ENCODE results near the gene SMIM44.

The SMIM44 gene

DNA sequence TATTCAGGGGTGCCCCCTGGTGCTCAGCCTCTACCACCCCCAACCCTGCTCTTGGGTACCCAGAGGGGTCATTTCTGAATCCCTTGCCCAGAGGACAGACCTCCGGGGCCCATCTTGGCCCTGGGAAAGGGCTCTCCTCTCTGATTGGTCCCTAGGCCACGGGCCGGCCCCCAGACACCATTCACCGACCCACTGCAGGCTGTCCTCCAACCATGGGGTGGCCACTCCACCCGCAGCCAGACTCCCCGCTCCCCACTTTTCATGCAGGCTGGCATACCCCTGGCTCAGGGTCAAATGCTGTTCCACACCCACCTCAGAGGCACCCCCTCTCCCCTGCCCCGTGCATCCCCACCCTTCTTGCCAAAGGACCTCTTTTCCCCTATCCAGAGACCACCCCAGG, 17.7 kb downstream of the SMIM44 start:
- in situ Hi-C loops (cut with MboI; ENCODE audit: low pct_unique_long_range_greater_than_20kb, low sequenced_read_pairs, unreplicated experiment), result no loop called here
- TF ChIP-seq, protein P1, sequence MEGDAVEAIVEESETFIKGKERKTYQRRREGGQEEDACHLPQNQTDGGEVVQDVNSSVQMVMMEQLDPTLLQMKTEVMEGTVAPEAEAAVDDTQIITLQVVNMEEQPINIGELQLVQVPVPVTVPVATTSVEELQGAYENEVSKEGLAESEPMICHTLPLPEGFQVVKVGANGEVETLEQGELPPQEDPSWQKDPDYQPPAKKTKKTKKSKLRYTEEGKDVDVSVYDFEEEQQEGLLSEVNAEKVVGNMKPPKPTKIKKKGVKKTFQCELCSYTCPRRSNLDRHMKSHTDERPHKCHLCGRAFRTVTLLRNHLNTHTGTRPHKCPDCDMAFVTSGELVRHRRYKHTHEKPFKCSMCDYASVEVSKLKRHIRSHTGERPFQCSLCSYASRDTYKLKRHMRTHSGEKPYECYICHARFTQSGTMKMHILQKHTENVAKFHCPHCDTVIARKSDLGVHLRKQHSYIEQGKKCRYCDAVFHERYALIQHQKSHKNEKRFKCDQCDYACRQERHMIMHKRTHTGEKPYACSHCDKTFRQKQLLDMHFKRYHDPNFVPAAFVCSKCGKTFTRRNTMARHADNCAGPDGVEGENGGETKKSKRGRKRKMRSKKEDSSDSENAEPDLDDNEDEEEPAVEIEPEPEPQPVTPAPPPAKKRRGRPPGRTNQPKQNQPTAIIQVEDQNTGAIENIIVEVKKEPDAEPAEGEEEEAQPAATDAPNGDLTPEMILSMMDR (IDR thresholded peaks at IDR 0.05; ENCODE audit: extremely low read depth, insufficient read depth, missing control alignments), result no peak
- DNase-seq (ENCODE audit: low spot score), result no peak

DNA sequence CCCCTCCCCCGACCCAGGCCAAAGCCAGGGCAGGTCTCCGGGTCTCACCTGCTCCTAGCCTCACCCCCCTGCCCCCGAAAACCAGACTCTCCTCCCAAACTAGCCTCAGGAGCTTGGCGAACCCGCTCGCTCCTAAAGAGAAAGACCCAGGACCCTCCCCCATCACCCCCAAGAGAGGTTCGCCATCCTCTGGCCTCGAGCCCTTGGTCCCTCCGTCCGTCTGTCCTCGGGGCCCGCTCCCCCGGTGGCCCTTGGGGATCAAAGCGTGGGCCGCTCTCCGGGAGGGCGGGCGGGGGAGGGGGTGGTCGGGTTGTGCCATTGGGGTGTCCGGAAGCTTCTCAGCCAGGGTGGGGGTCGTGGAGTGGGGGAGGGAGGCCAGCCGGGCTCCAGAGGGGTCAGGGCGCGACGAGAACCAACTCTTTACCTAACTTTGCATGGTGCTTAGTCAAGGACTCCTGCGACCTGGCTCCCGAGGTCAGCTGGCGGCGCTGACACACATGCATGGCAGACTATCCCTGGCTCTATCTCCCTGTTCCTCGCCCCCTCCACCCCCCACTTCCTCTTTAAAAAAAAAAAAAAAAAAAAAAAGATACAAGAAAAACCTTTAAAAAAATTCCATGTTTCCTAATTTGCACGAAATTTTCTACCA, 18.5 kb downstream of the SMIM44 start:
- no peak for DNase-seq (ENCODE audit: low spot score)
- in situ Hi-C loops (cut with MboI; ENCODE audit: low pct_unique_long_range_greater_than_20kb, low sequenced_read_pairs, unreplicated experiment), result no loop called here
- TF ChIP-seq, protein P1 (IDR thresholded peaks at IDR 0.05; ENCODE audit: extremely low read depth, insufficient read depth, missing control alignments), result no peak

DNA sequence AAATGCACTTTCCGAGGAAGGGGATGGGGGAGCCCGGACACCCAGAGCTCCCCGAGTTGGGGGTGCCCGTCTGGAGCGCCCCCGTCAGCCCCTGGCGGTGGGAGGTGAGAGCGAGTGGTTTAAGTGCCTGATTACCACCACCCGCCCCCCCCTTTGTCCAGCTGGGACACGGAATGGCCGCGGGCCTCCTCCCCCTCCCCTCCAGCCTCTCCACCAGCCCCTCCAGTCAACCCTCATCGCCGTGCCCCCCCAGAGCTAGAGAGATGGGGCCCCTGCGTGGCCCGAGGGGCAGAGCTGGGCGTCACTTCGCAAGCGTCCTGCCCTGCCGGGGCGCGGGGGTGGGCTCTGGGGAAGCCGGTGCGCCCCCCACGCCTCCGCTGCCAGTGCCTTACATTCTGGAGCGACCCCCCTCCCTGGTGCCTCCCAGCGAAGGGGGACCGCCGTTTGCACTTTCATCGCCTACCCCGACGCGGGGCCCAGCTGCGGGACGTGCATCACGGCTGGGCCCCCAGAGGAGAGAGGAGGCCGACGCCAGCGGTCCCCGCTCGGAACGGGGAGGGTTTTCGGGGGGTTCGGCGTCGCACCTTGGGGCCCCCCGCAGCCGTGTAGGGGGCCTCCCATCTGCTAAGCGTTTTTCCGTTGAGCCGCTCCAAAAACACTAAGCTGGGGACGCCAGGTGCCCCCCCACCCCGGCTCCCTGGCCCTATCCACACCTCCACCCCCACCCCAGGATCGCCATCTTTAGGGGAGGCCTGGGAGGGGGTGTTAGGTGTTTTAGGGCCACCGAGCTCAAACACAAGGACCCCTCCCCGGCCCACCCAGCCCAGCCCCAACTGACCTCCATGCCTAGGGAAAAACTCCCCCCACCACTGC, 19.3 kb downstream of the SMIM44 start:
- in situ Hi-C loops (cut with MboI; ENCODE audit: low pct_unique_long_range_greater_than_20kb, low sequenced_read_pairs, unreplicated experiment), result no loop called here
- TF ChIP-seq, protein P1 (IDR thresholded peaks at IDR 0.05; ENCODE audit: extremely low read depth, insufficient read depth, missing control alignments), result no peak
- DNase-seq (ENCODE audit: low spot score), result no peak

DNA sequence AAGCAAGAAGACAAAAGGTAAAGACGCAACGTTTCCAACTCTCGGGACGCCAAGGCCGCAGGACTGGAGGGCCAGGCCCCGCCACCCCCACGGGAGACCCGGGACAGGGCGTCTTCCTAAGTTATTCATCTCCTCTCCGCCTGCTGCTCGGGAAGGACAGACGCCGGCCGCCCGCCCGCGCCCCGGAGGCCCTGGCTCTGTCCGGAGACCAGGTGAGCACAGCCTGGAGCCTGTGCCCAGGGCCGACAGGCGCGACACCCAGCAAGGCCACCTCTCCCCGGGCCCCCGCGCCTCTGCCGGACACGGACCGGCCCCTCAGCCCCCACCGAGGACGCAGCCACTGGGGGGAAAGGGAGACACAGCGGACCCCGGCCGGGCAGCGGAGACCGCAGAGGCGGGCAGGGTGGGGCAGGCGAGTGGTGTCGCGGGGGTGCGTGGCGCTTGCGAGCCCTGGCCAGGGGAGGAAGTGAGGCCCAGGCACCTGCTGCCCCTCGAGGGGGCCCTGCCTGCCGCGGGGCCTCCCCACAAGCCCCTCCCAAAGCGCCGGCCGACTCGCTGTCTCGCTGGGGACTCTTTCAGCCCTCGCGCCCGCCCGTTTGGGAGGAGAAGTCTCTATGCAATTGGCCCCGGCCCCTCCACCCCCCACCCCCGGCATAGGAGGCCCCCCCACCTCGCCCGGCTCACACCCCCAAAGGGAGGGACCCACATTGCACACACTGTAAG, 20.1 kb downstream of the SMIM44 start:
- no peak for DNase-seq (ENCODE audit: low spot score)
- in situ Hi-C loops (cut with MboI; ENCODE audit: low pct_unique_long_range_greater_than_20kb, low sequenced_read_pairs, unreplicated experiment), result no loop called here
- TF ChIP-seq, protein P1 (IDR thresholded peaks at IDR 0.05; ENCODE audit: extremely low read depth, insufficient read depth, missing control alignments), result no peak

DNA sequence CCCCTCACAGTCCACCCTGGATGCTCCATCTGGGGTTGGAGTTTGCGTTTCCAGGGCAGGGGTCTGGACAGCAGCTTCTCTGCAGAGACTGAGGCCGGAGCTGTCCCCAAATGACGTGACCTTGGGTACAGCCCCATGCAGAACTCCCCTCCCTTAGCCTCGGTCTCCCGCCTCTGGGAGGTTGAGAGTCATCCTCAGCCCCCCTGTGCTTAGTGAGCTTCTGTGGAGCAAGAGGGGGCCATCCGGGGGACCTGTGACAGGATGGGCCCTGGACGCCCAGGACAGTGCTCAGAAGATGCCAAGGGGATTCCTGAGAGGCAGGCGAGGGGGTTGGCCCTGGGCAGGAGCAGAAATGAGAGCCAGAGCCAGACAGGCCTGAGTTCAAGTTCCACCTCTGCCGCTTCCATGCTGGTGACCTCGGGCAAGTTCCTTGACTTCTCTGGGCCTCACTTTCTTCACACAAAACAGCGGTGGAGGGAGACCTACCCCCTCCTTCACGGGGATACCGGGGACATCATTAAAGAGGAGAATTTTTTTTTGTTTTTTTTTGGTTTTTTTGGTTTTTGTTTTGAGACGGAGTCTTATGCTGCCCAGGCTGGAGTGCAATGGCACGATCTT, 23.2 kb downstream of the SMIM44 start:
- in situ Hi-C loops (cut with MboI; ENCODE audit: low pct_unique_long_range_greater_than_20kb, low sequenced_read_pairs, unreplicated experiment), result no loop called here

More for the DNA sequence above, 23.2 kb downstream of the SMIM44 start:
- no peak for DNase-seq (ENCODE audit: low spot score)
- TF ChIP-seq, protein P1 (IDR thresholded peaks at IDR 0.05; ENCODE audit: extremely low read depth, insufficient read depth, missing control alignments), result no peak

Data from GM13977 (cell line).